CD14-positive monocyte (primary cell): ENCODE measurements around the gene PTPRN2. TPM values are rescaled to one million over a fixed set of nuclear protein-coding genes. Genes with fewer than 3 reads are reported as not detected.

Experiments
- DNase-seq, 3 donors: peaks; one replicate each; pipeline ENCODE4 v3.0.0-alpha.2; 2011 to 2022
- H2AFZ ChIP-seq: 2 replicates; pipeline ENCODE4 v1.6.0; 2012; ENCODE audit warnings: mild to moderate bottlenecking, low read depth, low read length, inconsistent platforms; ENCODE audit not compliant: insufficient read depth, poor library complexity, severe bottlenecking
- H3K27ac ChIP-seq, 2 donors: 1 replicate in 1 of 2; 2 replicates in 1 of 2; pipeline ENCODE4 v1.5.1; 2012 to 2013; ENCODE audit warnings: low read length in 2 of 2, control low read depth in 1 of 2, inconsistent platforms in 1 of 2, low read depth in 1 of 2, mild to moderate bottlenecking in 1 of 2
- H3K27me3 ChIP-seq, 2 donors: one replicate each; pipeline versions ENCODE4 v1.6.0 to v1.6.1; 2011 to 2013; ENCODE audit warnings: low read length in 2 of 2; ENCODE audit not compliant: control insufficient read depth in 2 of 2, insufficient read depth in 2 of 2
- H3K36me3 ChIP-seq, 2 donors: replicated peaks in 1 of 2; 1 replicate in 1 of 2; 2 replicates in 1 of 2; pipeline versions ENCODE4 v1.5.1 to v1.6.1; 2012 to 2013; ENCODE audit warnings: low read length in 2 of 2, control low read depth in 1 of 2, inconsistent platforms in 1 of 2, mild to moderate bottlenecking in 1 of 2; ENCODE audit not compliant: insufficient read depth in 2 of 2, control insufficient read depth in 1 of 2
- H3K4me1 ChIP-seq, 2 donors: 1 replicate in 1 of 2; 2 replicates in 1 of 2; pipeline versions ENCODE4 v1.5.1 to v1.6.1; 2012 to 2013; ENCODE audit warnings: low read length in 2 of 2, control low read depth in 1 of 2, inconsistent platforms in 1 of 2, mild to moderate bottlenecking in 1 of 2, moderate library complexity in 1 of 2; ENCODE audit not compliant: insufficient read depth in 2 of 2, control insufficient read depth in 1 of 2
- H3K4me2 ChIP-seq: replicated peaks from 2 replicates; pipeline ENCODE3; 2012; ENCODE audit warnings: low read length, moderate library complexity, mild to moderate bottlenecking; ENCODE audit not compliant: poor library complexity, severe bottlenecking; ENCODE audit errors: extremely low read depth
- H3K4me3 ChIP-seq, 3 experiments: fragments of 200-600 bp in 1 of 3; sonication (generic) in 1 of 3; replicated peaks in 1 of 3; 1 replicate in 2 of 3; 2 replicates in 1 of 3; pipeline ENCODE4 v1.5.1; 2011 to 2013; ENCODE audit warnings: low read length in 3 of 3, mild to moderate bottlenecking in 3 of 3, control low read depth in 2 of 3, low read depth in 2 of 3, inconsistent platforms in 1 of 3, moderate library complexity in 1 of 3
- H3K79me2 ChIP-seq: 2 replicates; pipeline ENCODE4 v1.6.0; 2012; ENCODE audit warnings: mild to moderate bottlenecking, control low read depth, inconsistent platforms, low read length, moderate library complexity; ENCODE audit not compliant: insufficient read depth
- H3K9ac ChIP-seq: 2 replicates; pipeline ENCODE4 v1.6.0; 2017; ENCODE audit warnings: low read length, mild to moderate bottlenecking; ENCODE audit not compliant: insufficient read depth, poor library complexity, severe bottlenecking
- H3K9me3 ChIP-seq, 2 donors: replicated peaks in 1 of 2; 1 replicate in 1 of 2; 2 replicates in 1 of 2; pipeline versions ENCODE4 v1.5.1 to v1.6.1; 2012 to 2013; ENCODE audit warnings: low read length in 2 of 2, control low read depth in 1 of 2; ENCODE audit not compliant: control insufficient read depth in 1 of 2, insufficient read depth in 1 of 2
- H4K20me1 ChIP-seq: 2 replicates; pipeline ENCODE4 v1.6.0; 2012; ENCODE audit warnings: mild to moderate bottlenecking, low read length, control low read depth, moderate library complexity; ENCODE audit not compliant: insufficient read depth
- H3K27ac Mint-ChIP-seq, 7 donors: one replicate each; pipeline ENCODE4 v1.8.0; 2020; ENCODE audit warnings: mild to moderate bottlenecking in 7 of 7, mixed read lengths in 7 of 7, moderate library complexity in 6 of 7, inconsistent platforms in 2 of 7
- H3K27me3 Mint-ChIP-seq, 3 donors: one replicate each; pipeline ENCODE4 v1.8.0; 2021 to 2022; ENCODE audit warnings: low read depth in 3 of 3, mild to moderate bottlenecking in 3 of 3, mixed read lengths in 3 of 3, moderate library complexity in 3 of 3, inconsistent platforms in 1 of 3
- H3K36me3 Mint-ChIP-seq, 2 donors: one replicate each; pipeline ENCODE4 v1.8.0; 2020; ENCODE audit warnings: mixed read lengths in 2 of 2, inconsistent platforms in 1 of 2, mild to moderate bottlenecking in 1 of 2
- H3K4me1 Mint-ChIP-seq: one replicate; pipeline ENCODE4 v1.8.0; 2020; ENCODE audit warnings: mild to moderate bottlenecking, mixed read lengths
- H3K4me3 Mint-ChIP-seq, 2 donors: one replicate each; pipeline ENCODE4 v1.8.0; 2020; ENCODE audit warnings: mild to moderate bottlenecking in 2 of 2, mixed read lengths in 2 of 2, moderate library complexity in 1 of 2
- H3K9me3 Mint-ChIP-seq, 7 donors: one replicate each; pipeline ENCODE4 v1.8.0; 2020 to 2022; ENCODE audit warnings: mixed read lengths in 7 of 7, mild to moderate bottlenecking in 6 of 7, moderate library complexity in 6 of 7, inconsistent platforms in 2 of 7
- WGBS: methylation state at CpG from one replicate; pipeline ENCODE4 v1.1.5; 2013; ENCODE audit warnings: missing lambda C conversion rate; ENCODE audit not compliant: insufficient coverage; 5-methylcytosine and 5-hydroxymethylcytosine counted together
- intact Hi-C, 2 donors: fragments of 100-400 bp; cut with micrococcal nuclease; formaldehyde crosslinking; loops; one replicate each; pipeline versions ENCODE4 v1.15.0 to v1.15.1; 2023
- polyA plus RNA-seq, 3 donors: library from polyadenylated mRNA; depleted of rRNA in 1 of 3; unstranded in 2 of 3; stranded (reverse) in 1 of 3; fragments of 300-500 nt in 2 of 3; fragments of >200 nt in 1 of 3; fragmentation: Illumina TruSeq in 2 of 3; gene quantifications; 1 replicate in 2 of 3; 2 replicates in 1 of 3; pipeline ENCODE4 v1.2.3, GENCODE V29; 2012 to 2021
- TF ChIP-seq, protein P1 (sequence below): fragments of 200-600 bp; IDR thresholded peaks from one replicate; pipeline ENCODE4 v1.8.0; 2022; ENCODE audit warnings: antibody characterized with exemption, mild to moderate bottlenecking

PTPRN2 gene
- polyA plus RNA-seq, 3 donors, result 0.25 to 1.4 (median 0.97) TPM

DNA sequence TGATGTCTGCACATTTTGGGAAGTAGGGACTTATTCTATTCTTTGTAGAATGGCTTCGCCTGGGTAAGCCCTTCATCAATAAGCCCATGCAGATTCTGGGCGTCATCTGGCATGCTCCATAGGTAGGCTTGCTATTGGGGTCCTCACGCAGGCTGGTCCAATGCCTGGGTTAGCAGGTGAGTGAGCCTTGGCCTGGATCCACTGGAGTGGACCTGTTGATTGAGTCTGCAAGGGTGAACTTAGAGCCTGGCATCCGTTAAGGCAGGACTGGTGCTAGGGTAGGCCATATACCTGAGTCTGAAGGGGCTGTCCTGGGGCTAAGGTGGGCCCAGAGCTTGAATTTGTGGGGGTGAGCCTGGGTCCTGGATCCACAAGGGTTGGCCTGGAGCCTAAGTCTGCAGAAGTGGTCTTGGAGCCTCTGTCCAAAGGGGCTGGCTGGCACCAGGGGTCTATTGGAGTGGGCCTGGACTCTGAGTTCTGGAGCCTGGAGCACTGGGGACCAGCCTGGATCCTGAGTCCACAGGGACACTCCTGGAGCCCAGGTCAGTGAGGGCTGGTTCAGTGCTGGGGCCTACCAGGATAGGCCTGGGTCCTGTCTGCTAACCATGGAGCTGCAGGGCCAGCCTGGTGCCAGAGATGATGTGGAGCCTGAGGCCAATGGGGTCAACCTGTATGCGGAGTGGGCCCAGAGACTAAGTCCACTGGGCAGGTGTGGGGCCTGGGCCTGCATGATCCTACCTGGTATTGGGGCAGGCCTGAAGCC, 297.7 kb downstream of the PTPRN2 start:
- peaks cover 26 to 49% (median 38%) of the 10 kb centered on the region in 7 donors for H3K9me3 Mint-ChIP-seq
- intact Hi-C loops, result no loop called here
- Histone ChIP-seq H3K9me3 (peaks cover 30 to 31% of the 10 kb centered on the region in 2 donors), H2AFZ (no peak overlapping the region), H3K4me3 (no peak overlapping the region), H3K27me3 (no peaks in the 10 kb centered on the region), H3K27ac (no peak overlapping the region), H3K36me3 (no peaks in the 10 kb centered on the region), H3K4me2 (no peak overlapping the region), H3K4me1 (no peaks in the 10 kb centered on the region), H3K9ac (no peak overlapping the region), H3K79me2 (no peaks in the 10 kb centered on the region), H4K20me1 (no peaks in the 10 kb centered on the region)
- TF ChIP-seq, protein P1, sequence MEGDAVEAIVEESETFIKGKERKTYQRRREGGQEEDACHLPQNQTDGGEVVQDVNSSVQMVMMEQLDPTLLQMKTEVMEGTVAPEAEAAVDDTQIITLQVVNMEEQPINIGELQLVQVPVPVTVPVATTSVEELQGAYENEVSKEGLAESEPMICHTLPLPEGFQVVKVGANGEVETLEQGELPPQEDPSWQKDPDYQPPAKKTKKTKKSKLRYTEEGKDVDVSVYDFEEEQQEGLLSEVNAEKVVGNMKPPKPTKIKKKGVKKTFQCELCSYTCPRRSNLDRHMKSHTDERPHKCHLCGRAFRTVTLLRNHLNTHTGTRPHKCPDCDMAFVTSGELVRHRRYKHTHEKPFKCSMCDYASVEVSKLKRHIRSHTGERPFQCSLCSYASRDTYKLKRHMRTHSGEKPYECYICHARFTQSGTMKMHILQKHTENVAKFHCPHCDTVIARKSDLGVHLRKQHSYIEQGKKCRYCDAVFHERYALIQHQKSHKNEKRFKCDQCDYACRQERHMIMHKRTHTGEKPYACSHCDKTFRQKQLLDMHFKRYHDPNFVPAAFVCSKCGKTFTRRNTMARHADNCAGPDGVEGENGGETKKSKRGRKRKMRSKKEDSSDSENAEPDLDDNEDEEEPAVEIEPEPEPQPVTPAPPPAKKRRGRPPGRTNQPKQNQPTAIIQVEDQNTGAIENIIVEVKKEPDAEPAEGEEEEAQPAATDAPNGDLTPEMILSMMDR, result no peak
- H3K27ac Mint-ChIP-seq, result no peak overlapping the region
- H3K4me3 Mint-ChIP-seq, result no peak overlapping the region
- H3K4me1 Mint-ChIP-seq, result no peaks in the 10 kb centered on the region
- 97% methylated on average over 4 of the region's 5 CpGs for WGBS
- DNase-seq, result no peak
- H3K36me3 Mint-ChIP-seq, result no peaks in the 10 kb centered on the region
- H3K27me3 Mint-ChIP-seq, result peaks cover 0 to 4% (median 1%) of the 10 kb centered on the region in 3 donors

DNA sequence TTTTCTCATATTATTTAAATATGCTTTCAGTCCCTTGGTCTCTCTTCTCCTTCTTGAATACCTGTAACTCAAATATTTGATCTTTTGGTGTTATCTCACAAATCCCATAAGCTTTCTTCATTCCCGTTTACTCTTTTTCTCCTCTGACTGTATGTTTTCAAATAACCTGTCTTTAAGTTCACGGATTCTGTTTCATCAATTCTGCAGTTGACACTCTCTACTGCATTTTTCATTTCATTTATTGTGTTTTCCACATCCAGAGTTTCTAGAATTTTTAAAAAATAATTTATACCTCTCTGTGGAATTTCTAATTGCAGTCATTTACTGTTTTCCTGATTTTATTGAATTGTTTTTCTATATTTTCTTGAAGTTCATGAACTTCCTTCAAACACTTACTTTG, 298.4 kb downstream of the PTPRN2 start:
- H3K4me1 Mint-ChIP-seq, result no peaks in the 10 kb centered on the region
- Histone ChIP-seq H3K27ac (no peak overlapping the region), H2AFZ (no peak overlapping the region), H3K4me1 (no peaks in the 10 kb centered on the region), H3K79me2 (no peaks in the 10 kb centered on the region), H3K4me2 (no peak overlapping the region), H3K27me3 (no peaks in the 10 kb centered on the region), H3K9ac (no peak overlapping the region), H3K36me3 (no peaks in the 10 kb centered on the region), H3K4me3 (no peak overlapping the region), H4K20me1 (no peaks in the 10 kb centered on the region), H3K9me3 (peaks cover 24 to 30% of the 10 kb centered on the region in 2 donors)
- H3K27ac Mint-ChIP-seq, result no peak overlapping the region
- 100% methylated on average over 1 of the region's 2 CpGs for WGBS
- no peak overlapping the region for H3K4me3 Mint-ChIP-seq
- H3K9me3 Mint-ChIP-seq, result peaks cover 21 to 42% (median 32%) of the 10 kb centered on the region in 7 donors
- H3K36me3 Mint-ChIP-seq, result no peaks in the 10 kb centered on the region
- intact Hi-C loops, result no loop called here
- TF ChIP-seq, protein P1, result no peak
- peaks cover 0 to 1% (median 1%) of the 10 kb centered on the region in 3 donors for H3K27me3 Mint-ChIP-seq
- DNase-seq, result no peak
